GM18858 (cell line): ENCODE results near the gene WDR89.
"Not testable (repeated sequence)": the region's sequence is repeated elsewhere in the genome, so short reads cannot be mapped to it uniquely, and the experiment has no call there.

Experiments used
- ATAC-seq: cut with Tn5 transposase; IDR thresholded peaks from one replicate; pipeline ENCODE4 v1.9.1; 2021; ENCODE audit not compliant: unreplicated experiment

Gene WDR89

GRCh38 chr14:63603749-63604277 lies 37.9 kb downstream of the WDR89 start:
- ATAC-seq, result no peak

DNA sequence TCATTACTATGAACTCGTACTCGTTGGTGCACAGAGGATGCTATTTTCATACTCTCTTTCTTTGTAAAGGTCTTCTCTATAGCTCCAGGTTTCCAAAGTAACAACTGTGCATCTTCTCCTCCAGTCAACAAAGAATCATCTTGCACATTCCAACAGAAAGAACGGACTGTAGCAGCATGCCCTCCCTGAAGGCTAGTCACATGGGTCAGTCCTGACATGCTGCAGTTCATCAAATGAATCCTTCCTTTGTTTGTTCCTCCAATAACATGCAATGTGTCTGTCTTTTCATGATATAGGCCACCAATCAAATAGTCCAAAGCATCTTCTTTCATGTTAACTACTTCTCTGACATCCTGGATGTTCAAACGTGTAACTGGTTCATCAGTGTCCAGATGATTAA lies 42.9 kb downstream of the WDR89 start:
- ATAC-seq, result no peak

DNA sequence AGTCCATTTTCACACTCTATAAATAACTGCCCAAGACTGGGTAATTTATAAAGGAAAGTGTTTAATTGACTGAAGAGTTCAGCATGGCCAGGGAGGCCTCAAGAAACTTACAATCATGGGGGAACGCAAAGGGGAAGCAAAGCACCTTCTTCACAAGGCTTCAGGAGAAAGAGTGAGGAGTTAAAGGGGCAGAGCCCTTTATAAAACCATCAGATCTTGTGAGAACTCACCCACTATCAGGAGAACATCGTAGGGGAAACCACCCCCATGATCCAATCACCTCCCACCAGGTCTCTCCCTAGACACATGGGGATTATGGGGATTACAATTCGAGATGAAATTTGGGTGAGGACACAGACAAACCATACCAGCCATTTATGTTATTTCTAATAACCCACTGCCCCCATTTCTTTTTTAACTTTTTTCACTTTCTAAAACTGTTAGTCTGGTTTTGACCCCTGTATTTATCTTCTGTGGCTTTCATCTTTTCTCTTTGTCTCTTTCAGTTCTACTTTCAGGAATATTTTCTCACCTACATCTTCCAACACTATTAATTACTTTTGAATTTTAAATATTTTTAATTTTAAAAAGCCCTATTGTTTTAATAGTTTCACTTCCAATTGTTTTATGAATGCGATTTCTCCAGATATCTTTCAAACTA lies 44.5 kb downstream of the WDR89 start:
- ATAC-seq, result no peak

DNA sequence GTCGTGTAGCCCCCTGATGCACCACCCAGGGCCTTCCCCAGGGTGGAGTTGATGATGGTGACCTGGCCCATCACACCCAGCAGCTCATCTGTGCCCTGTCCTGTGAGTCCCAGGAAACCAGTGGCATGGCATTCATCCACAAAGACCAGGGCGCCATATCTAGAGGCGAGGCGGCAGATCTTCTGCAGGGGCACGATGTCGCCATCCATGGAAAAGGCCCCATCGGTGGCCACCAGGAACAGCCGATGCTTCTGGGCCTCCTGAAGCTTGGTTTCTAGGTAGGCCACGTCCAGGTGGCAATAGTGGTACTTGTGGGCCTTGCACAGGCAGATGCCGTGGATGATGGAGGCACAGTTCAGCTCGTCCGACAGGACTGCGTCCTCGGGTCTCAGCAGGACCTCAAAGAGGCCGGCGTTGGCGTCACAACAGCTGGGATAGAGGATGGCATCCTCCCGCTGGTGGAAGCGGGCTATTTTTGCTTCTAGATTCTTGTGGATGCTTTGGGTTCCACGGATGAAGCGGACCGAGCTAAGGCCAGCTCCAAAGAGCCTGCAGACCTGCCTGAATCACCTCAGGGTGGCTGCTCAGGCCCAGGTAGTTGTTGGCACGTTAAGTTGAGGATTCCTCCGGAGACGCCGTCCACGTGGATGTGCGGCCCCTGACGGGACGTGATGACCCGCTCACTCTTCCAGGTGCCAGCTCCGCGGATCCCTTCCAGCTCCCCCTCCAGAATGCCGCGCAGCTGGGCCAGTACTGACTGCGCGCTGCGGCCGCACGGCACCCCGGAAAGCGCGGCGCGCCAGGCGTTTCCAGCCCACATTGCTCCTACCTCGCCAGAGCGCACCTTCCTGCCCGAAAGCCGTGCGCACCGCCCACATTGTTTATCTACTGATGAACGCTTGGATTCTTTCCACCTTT lies 47.0 kb downstream of the WDR89 start:
- ATAC-seq, result no peak

DNA sequence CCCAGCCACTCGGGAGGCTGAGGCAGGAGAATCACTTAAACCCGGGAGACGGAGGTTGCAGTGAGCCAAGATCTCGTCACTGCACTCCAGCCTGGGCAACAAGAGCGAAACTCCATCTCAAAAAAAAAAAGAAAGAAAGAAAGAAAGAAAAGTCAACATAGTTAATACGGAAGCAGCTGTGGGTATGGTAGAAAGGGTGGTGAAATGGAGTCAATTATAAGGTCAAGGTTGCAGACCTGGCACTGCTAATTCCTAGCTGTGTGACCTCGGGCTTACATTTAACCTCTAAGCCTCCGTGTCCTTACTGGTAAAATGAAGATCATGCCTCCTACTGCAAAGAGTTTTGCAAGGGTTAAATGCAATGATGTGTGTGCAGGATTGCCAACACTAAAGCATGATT lies 58.6 kb downstream of the WDR89 start:
- ATAC-seq, result not testable (repeated sequence)

- no peak for ATAC-seq
Measured at GRCh38 chr14:63581491-63581890, 60.2 kb downstream of the WDR89 start.

DNA sequence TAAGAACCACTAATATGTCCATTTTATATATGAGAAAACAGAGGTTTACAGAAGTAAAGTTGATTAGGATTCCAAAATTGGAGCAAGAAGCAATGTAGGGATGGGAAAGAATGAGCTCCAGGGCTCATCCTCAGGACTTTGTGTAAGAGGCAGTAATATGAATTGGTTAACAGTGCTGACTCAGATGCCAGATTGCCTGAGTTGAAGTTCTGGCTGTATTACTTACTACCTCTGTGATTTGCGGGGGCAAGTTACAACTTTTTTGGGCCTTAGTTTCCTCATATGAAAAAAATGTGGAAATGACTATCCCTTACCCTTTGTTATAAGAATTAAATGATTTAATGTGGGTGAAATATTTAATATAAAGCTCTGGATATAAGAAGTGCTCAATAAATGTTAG lies 63.4 kb downstream of the WDR89 start:
- ATAC-seq, result no peak

DNA sequence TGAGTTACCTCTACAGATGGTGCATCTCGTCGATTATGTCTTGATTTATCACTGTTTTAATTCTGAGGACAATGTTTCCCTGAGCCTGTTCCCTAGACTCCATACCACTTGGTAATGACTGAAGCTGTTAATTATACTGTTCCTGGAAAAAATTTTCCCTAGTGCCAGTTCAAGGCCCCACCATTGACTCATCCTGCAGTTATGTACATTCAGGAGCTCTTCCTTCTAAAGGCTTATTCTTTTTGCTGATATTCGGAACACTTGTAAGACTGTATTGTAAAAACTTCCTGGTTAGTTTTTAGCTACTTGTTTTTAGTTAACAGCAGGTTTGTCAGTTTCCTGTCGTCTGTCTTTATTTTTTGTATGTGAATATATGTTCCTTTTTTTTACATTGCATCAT lies 68.1 kb downstream of the WDR89 start:
- ATAC-seq, result no peak

DNA sequence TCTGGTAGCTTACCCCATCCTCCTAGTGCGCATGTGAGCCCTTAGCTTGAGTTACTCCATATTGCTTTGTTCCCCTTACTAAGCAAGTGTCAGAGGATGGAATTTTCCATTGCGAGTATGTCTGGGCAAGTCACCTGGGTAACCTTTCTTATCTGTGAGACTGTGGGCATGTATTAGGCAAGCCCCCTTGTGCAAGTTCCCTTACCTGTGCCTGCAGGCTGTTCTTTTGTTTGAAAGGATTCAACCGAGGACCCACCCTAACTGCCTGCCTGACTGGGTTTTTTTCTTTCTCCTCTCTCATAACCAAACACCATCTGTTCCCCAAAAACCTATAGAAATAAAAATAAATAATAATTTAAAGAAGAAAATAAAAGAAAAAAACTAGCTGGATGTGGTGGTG lies 76.2 kb downstream of the WDR89 start:
- ATAC-seq, result no peak

DNA sequence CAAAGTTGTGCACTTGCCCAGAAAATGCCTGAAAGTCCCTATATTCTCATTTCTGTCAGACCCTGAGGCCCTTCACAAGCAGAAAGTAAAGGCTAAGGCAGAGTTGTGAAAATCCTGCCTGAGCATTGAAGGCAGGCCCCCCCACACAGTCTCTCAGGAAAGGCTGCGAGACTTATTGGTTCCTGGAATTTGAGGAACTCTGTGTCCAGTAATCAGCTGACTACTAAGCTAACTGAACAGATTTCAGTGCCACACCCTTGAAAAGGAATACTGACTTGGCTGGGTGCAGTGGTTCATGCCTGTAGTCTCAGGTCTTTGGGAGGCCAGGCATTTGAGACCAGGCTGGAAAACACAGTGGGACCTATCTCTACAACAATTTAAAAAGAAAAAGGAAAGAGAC lies 77.4 kb downstream of the WDR89 start:
- no peak for ATAC-seq

DNA sequence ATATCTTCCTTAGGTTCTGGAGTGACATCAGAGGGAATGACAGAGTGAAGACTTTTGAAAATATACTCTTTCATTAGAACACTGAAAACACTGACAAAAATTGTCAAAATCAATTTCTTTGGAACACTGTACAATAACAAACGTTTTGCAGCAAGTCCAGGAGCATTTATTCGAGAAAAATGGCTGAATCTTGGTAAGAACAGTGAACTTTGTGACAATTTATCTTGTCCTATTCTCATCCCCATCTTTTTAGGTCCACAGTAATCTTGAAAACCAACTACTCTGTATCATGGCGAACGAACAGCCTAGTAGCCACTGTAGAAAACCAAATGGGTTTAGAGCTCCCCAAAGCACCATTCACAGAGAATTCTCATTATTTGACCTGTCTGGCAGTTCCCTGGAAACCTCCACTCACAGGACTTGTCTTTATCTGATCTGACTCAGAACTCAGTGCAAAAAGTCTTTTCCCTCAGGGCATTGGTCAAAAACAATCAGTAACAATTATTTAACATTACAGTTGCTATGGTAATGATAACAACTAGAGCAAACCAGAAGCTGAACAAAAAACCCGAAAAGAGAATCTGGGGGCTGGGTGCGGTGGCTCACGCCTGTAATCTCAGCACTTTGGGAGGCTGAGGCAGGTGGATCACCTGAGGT lies 78.2 kb downstream of the WDR89 start:
- no peak for ATAC-seq

- ATAC-seq, result no peak
Measured at GRCh38 chr14:63562405-63562804, 79.3 kb downstream of the WDR89 start.

- ATAC-seq, result no peak
Measured at GRCh38 chr14:63555572-63555971, 86.1 kb downstream of the WDR89 start.

- no peak for ATAC-seq
Measured at GRCh38 chr14:63551332-63551731, 90.3 kb downstream of the WDR89 start.

GRCh38 chr14:63547798-63548335 lies 93.8 kb downstream of the WDR89 start:
- ATAC-seq, result no peak
